Loucy (cell line): ENCODE data around the gene TAF1L.

ENCODE experiments used
- EZH2phosphoT487 ChIP-seq: fragments of 200-600 bp; IDR thresholded peaks from 2 replicates; pipeline ENCODE4 v1.6.1; 2018; ENCODE audit warnings: antibody characterized with exemption, mild to moderate bottlenecking, moderate library complexity, borderline replicate concordance
- TF ChIP-seq, protein P1 (sequence below): fragments of 200-600 bp; sonication (generic); conservative IDR thresholded peaks from 2 replicates; pipeline ENCODE4 v1.5.1; 2014; ENCODE audit warnings: mild to moderate bottlenecking, antibody characterized with exemption, low read length

DNA sequence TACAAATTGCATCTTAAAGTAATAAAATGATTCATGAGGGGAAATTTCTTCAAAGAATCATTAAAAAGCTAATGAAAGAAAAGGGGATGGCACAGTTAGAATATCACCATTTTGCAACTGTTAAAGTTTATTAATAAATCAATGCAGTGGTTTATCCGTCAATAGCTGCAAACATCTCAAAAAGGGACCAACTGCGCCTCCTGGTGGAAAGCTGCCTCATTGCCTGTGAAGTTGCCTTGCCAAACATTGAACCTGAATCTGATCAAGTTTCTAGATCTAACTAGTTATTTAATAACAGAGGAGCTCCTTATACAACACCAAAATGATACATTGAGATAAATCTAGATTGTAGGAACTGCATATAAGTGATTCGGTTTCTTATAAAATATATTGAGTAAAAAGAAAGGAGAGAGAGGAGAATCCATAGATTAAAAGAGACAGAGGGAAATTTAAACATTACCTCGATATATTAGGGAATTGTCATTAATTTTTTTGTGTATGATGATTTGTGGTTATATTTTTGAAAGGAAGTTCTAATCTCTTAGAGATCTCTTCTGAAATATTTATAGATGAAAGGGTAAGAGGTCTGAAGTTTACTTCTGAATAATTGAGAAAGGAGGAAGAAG is 55.6 kb downstream of the TAF1L start:
- TF ChIP-seq, protein P1, sequence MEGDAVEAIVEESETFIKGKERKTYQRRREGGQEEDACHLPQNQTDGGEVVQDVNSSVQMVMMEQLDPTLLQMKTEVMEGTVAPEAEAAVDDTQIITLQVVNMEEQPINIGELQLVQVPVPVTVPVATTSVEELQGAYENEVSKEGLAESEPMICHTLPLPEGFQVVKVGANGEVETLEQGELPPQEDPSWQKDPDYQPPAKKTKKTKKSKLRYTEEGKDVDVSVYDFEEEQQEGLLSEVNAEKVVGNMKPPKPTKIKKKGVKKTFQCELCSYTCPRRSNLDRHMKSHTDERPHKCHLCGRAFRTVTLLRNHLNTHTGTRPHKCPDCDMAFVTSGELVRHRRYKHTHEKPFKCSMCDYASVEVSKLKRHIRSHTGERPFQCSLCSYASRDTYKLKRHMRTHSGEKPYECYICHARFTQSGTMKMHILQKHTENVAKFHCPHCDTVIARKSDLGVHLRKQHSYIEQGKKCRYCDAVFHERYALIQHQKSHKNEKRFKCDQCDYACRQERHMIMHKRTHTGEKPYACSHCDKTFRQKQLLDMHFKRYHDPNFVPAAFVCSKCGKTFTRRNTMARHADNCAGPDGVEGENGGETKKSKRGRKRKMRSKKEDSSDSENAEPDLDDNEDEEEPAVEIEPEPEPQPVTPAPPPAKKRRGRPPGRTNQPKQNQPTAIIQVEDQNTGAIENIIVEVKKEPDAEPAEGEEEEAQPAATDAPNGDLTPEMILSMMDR, result peak; percentile 98
- TF ChIP-seq EZH2phosphoT487, result no peak
